ENCODE results near the gene EVI2B.
"Not testable (repeated sequence)": the region's sequence is repeated elsewhere in the genome, so short reads cannot be mapped to it uniquely, and the experiment has no call there.

EVI2B gene

GRCh38 chr17:31266042-31266441 is 47.8 kb downstream of the EVI2B start:
- no peak for DNase-seq

GRCh38 chr17:31262923-31263322 is 50.9 kb downstream of the EVI2B start:
- DNase-seq, result not testable (repeated sequence)

DNA sequence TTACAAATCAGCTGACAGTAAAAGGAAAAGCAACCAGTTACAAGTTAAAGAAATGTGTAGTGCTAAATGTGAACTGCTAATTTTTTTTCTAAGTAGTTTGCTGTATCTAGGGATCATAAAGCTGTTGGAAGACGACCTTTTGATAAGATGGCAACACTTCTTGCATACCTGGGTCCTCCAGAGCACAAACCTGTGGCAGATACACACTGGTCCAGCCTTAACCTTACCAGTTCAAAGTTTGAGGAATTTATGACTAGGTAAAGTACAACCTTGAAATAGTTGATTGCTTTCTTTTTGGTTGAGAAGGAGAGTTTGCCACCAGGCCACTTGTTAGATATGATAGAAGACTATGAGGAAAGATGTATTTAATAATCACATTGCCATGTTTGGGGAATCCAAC is 52.3 kb downstream of the EVI2B start:
- DNase-seq, result no peak

- no peak for DNase-seq
These were observed 53.7 kb downstream of the EVI2B start for GRCh38 chr17:31260151-31260550.

DNA sequence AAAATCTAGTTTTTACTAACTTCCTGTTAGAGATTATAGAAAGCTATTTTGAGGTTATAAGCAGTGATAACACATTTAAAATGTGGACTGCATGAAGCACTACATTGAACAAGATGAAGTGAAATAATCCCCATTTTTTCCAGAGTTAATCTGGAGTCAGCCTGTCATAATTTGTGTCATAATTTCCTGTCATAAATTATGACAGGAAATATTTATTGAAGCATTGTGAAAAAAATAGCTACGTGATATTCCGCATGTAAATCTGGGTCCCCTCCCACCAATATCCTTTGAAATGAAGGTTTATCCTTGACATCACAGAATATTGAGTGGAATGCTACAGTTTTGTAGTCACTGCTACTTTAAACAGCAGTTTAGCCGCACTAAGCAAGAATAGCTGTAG is 56.9 kb downstream of the EVI2B start:
- no peak for DNase-seq

GRCh38 chr17:31254654-31255053 is 59.2 kb downstream of the EVI2B start:
- DNase-seq, result no peak
